ENCODE measurements around the gene FCAMR.
"Not testable (repeated sequence)": the region's sequence is repeated elsewhere in the genome, so short reads cannot be mapped to it uniquely, and the experiment has no call there.

Gene FCAMR

DNA sequence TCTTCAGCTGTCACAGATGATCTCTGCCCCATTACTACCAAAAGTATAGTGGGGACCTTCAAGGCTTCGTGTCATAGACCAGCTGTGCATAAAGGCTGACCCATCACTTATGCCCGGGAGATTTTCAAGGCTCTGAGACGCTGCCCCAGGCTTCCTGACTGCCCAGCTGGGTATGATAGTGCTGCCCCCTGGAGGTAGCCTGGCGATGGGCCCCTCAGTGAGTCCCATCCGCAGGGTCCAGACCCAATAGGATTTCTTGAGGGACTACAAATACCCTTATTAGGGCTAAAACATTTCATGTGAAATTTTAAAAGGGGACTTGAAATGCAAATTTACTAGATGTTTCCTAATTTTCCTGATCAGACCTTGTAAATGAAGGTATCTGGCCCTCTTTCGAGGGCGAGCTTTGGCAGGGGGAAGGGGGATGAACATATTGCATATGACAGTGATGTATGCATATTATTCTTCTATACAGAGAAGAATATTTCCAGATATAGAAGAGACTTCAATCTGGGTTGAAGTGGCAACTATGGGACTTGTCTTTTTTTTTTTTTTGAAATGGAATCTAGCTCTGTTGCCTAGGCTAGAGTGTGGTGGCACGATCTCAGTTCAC, 36.8 kb downstream of the FCAMR start:
- H3K36me3 ChIP-seq (ENCODE audit: insufficient read depth, low read length) = no peaks in the 10 kb centered on the region
- H3K27me3 ChIP-seq (ENCODE audit: insufficient read depth, low read length) = peaks cover 27% of the 10 kb centered on the region
- H3K4me1 ChIP-seq (ENCODE audit: control insufficient read depth, insufficient read depth, low read length, unreplicated experiment) = no peaks in the 10 kb centered on the region
- H2AFZ ChIP-seq (ENCODE audit: low read length, unreplicated experiment) = no peak overlapping the region
- H3K79me2 ChIP-seq (ENCODE audit: control insufficient read depth, insufficient read depth, low read length, unreplicated experiment) = no peaks in the 10 kb centered on the region
- no peak overlapping the region for H3K4me3 ChIP-seq (ENCODE audit: low read depth, low read length)
- H3K27ac ChIP-seq (ENCODE audit: low read depth, low read length) = no peak overlapping the region

DNA sequence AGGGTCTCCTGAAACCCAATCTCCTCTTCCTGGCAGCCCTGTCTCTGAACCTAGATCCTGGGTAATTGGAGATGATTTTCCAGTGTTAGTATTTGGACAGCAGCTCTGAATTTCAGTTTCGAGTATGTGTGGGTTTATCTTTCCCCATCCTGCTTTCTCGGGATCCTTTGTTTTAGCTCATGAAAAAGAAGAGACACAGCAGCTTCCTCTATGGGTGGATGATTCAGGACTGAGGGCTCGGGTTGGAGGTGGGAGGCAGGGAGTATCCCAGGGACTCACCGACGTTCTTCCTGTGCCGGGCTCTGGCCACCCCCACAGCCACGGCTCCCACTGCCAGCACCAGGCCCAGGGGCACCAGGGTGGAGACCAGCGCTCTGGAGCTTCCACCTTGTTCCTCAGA, 38.1 kb downstream of the FCAMR start:
- H3K4me3 ChIP-seq (ENCODE audit: low read depth, low read length) = no peak overlapping the region
- H2AFZ ChIP-seq (ENCODE audit: low read length, unreplicated experiment) = no peak overlapping the region
- H3K36me3 ChIP-seq (ENCODE audit: insufficient read depth, low read length) = no peaks in the 10 kb centered on the region
- no peaks in the 10 kb centered on the region for H3K79me2 ChIP-seq (ENCODE audit: control insufficient read depth, insufficient read depth, low read length, unreplicated experiment)
- no peak overlapping the region for H3K27ac ChIP-seq (ENCODE audit: low read depth, low read length)
- H3K4me1 ChIP-seq (ENCODE audit: control insufficient read depth, insufficient read depth, low read length, unreplicated experiment) = no peaks in the 10 kb centered on the region
- peaks cover 19% of the 10 kb centered on the region for H3K27me3 ChIP-seq (ENCODE audit: insufficient read depth, low read length)

DNA sequence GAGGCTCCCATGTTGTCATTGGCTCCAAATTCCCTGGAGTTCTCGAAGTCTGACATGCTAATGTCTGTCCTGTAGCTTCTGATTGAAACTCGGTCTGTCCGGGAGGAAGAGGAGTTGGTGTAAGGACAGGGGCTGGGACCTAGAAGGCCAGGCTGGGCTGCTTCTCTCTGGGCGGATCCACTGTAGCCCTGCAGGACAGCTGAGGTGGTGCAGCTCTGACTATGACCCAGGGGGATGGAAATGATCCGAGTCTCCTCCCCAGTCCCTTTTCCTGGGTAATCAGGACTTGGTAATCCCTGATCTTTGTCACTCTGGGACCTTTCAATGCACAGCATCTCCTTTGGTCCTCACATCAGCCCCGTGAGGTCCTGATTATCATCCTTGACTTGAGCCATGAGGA, 38.6 kb downstream of the FCAMR start:
- Histone ChIP-seq H3K27ac (ENCODE audit: low read depth, low read length) (no peak overlapping the region), H3K36me3 (ENCODE audit: insufficient read depth, low read length) (no peaks in the 10 kb centered on the region), H3K79me2 (ENCODE audit: control insufficient read depth, insufficient read depth, low read length, unreplicated experiment) (no peaks in the 10 kb centered on the region), H3K27me3 (ENCODE audit: insufficient read depth, low read length) (peaks cover 14% of the 10 kb centered on the region), H2AFZ (ENCODE audit: low read length, unreplicated experiment) (no peak overlapping the region), H3K4me3 (ENCODE audit: low read depth, low read length) (no peak overlapping the region), H3K4me1 (ENCODE audit: control insufficient read depth, insufficient read depth, low read length, unreplicated experiment) (no peaks in the 10 kb centered on the region)

DNA sequence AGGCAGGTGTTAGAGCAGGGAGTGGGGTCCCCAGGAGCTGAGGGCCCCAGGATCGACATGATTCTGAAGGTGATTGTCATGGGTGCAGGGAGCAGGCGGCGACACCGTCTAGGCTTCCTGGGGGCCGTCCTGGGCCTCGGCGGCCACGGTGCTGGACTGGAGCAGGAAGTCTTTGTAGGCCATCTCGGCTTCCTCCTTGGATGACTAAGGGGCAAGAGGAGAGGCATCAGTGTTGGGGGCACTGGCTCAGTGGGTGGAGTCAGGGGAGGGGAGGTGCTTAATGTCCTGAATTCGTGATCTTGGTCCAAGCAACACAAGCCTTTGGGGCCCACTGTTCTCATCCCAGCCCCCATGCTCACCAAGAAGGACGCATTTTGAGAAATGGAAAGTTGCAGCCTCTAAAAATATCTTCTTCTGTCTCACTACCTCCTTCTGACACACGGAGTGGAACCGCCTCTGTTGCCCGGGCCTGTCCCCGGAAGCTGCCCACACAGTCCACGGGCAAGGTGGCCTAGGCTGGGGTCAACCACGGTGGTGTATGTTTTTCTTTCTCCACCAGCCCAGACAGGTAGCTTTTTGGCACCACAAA, 40.0 kb downstream of the FCAMR start:
- Histone ChIP-seq H3K36me3 (ENCODE audit: insufficient read depth, low read length) (no peaks in the 10 kb centered on the region), H3K27me3 (ENCODE audit: insufficient read depth, low read length) (peaks cover 4% of the 10 kb centered on the region), H3K27ac (ENCODE audit: low read depth, low read length) (no peak overlapping the region), H3K4me1 (ENCODE audit: control insufficient read depth, insufficient read depth, low read length, unreplicated experiment) (no peaks in the 10 kb centered on the region), H3K4me3 (ENCODE audit: low read depth, low read length) (no peak overlapping the region), H2AFZ (ENCODE audit: low read length, unreplicated experiment) (no peak overlapping the region), H3K79me2 (ENCODE audit: control insufficient read depth, insufficient read depth, low read length, unreplicated experiment) (no peaks in the 10 kb centered on the region)

DNA sequence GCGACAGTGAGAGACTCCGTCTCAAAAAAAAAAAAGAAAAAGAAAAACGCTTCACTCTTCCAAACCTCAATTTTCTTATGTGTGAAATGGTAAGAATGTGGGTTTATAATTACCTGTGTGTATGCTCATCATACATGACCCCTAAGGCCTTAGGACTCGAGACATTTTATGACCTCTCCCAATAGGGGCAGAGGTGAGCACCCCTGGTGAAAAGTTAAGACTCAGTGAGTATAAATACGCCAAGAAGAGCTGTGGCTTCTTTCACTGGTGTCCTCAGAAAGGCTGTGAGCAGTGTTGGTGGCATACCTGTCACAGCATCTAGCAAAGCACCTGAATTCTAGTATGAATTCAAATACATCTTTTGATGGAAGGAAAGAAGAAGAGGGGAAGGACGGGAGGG, 40.7 kb downstream of the FCAMR start:
- Histone ChIP-seq H3K27ac (ENCODE audit: low read depth, low read length) (no peak overlapping the region), H3K4me1 (ENCODE audit: control insufficient read depth, insufficient read depth, low read length, unreplicated experiment) (no peaks in the 10 kb centered on the region), H3K36me3 (ENCODE audit: insufficient read depth, low read length) (no peaks in the 10 kb centered on the region), H3K4me3 (ENCODE audit: low read depth, low read length) (no peak overlapping the region), H2AFZ (ENCODE audit: low read length, unreplicated experiment) (no peak overlapping the region), H3K27me3 (ENCODE audit: insufficient read depth, low read length) (no peaks in the 10 kb centered on the region; the same call in 1 of the 2 replicates), H3K79me2 (ENCODE audit: control insufficient read depth, insufficient read depth, low read length, unreplicated experiment) (no peaks in the 10 kb centered on the region)

DNA sequence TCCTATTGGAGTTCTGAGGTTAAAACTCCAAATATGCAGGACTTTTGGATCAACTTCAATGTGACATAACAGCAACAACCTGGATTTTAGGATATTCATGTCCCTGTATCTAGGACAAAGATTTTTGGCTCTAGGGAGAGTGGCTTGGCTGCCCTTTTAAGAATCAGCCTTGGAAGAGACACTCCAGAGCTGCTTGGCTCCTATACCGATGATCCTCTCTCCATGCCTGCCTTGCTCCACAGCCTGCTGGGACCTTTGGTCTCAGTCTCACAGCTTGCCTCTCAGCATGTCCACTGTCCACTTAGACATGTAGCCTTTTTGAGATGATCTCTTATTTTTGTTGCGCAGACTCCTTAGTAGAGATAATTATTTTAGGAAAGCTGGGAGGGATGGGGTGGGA, 44.0 kb downstream of the FCAMR start:
- no peaks in the 10 kb centered on the region for H3K36me3 ChIP-seq (ENCODE audit: insufficient read depth, low read length)
- no peak overlapping the region for H3K27ac ChIP-seq (ENCODE audit: low read depth, low read length)
- H3K79me2 ChIP-seq (ENCODE audit: control insufficient read depth, insufficient read depth, low read length, unreplicated experiment) = no peaks in the 10 kb centered on the region
- H3K4me3 ChIP-seq (ENCODE audit: low read depth, low read length) = no peak overlapping the region
- no peak overlapping the region for H2AFZ ChIP-seq (ENCODE audit: low read length, unreplicated experiment)
- peaks cover 5% of the 10 kb centered on the region for H3K27me3 ChIP-seq (ENCODE audit: insufficient read depth, low read length)
- no peaks in the 10 kb centered on the region for H3K4me1 ChIP-seq (ENCODE audit: control insufficient read depth, insufficient read depth, low read length, unreplicated experiment)

DNA sequence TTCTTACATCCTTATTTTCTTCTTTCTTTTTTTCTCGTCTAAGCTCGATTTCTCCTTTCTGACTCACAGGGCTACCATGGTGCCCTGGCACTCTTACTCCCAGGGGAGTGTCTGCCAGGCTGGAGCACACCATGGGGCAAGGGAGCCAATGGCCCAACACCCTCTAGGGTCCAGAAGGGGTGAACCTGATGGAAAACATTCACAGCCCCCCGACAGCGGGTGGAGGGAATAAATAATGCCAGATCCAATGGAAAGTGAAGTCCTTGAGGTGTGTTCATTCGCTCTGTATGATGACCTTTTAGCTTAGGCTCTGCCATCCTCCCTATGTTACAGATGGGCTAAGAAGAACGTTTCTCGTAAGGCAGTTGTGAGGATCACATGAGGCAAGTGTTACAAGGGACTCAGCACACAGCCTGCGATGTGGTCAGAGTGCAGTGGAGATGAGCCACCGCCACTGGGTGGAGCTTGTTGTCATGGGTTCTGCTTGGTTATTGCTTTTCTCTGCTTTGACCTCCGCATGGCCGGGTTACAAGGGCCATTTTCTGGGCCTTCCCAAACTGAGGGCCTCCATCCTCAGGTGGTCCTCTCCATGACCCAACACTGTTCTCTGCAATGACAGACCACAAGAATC, 45.0 kb downstream of the FCAMR start:
- H3K4me3 ChIP-seq (ENCODE audit: low read depth, low read length) = no peak overlapping the region
- H3K79me2 ChIP-seq (ENCODE audit: control insufficient read depth, insufficient read depth, low read length, unreplicated experiment) = no peaks in the 10 kb centered on the region
- H3K36me3 ChIP-seq (ENCODE audit: insufficient read depth, low read length) = no peaks in the 10 kb centered on the region
- H3K27me3 ChIP-seq (ENCODE audit: insufficient read depth, low read length) = peaks cover 14% of the 10 kb centered on the region
- no peak overlapping the region for H3K27ac ChIP-seq (ENCODE audit: low read depth, low read length)
- no peaks in the 10 kb centered on the region for H3K4me1 ChIP-seq (ENCODE audit: control insufficient read depth, insufficient read depth, low read length, unreplicated experiment)
- H2AFZ ChIP-seq (ENCODE audit: low read length, unreplicated experiment) = no peak overlapping the region

DNA sequence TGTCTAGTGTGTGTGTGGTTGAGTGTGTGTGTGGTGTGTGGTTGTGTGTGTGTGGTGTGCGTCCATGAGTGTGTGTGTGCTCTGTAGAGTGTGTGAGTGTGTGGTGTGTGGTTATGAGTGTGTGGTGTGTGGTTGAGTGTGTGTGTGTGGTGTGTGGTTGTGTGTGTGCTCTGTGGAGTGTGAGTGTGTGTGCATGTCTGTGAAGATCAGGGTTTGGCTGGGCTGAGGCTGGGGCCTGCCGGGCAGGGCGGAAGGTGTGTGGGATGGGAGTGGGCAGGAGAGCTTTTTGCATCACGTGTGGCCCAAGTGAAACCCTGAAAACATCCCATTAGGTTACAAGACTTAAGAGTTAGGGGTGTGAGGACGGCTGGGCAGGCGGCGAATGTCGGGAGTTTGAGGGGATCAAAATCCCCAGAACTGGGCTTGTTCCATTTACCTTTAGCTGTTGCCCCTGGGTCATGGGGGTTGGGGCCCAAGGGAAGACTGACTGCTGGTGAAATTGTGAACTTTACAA, 45.6 kb downstream of the FCAMR start:
- H2AFZ ChIP-seq (ENCODE audit: low read length, unreplicated experiment) = no peak overlapping the region
- H3K27ac ChIP-seq (ENCODE audit: low read depth, low read length) = no peak overlapping the region
- no peaks in the 10 kb centered on the region for H3K79me2 ChIP-seq (ENCODE audit: control insufficient read depth, insufficient read depth, low read length, unreplicated experiment)
- H3K27me3 ChIP-seq (ENCODE audit: insufficient read depth, low read length) = peaks cover 14% of the 10 kb centered on the region
- no peaks in the 10 kb centered on the region for H3K36me3 ChIP-seq (ENCODE audit: insufficient read depth, low read length)
- H3K4me1 ChIP-seq (ENCODE audit: control insufficient read depth, insufficient read depth, low read length, unreplicated experiment) = no peaks in the 10 kb centered on the region
- H3K4me3 ChIP-seq (ENCODE audit: low read depth, low read length) = no peak overlapping the region

DNA sequence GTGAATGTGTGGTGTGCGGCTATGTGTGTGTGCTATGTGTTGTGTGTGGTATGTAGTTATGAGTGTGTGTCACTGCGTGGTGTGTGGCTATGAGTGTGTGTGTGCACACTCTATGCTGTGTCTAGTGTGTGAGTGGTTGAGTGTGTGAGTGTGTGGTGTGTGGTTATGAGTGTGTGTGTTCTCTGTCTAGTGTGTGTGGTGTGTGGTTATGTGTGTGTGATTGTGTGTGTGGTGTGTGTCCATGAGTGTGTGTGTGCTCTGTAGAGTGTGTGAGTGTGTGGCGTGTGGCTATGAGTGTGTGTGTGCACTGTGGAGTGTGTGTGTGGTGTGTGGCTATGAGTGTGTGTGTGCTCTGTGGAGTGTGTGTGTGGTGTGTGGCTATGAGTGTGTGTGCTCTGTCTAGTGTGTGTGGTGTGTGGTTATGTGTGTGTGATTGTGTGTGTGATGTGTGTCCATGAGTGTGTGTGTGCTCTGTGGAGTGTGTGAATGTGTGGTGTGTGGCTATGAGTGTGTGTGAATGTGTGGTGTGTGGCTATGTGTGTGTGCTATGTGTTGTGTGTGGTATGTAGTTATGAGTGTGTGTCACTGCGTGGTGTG, 46.2 kb downstream of the FCAMR start:
- not testable (repeated sequence) for H3K4me1 ChIP-seq (ENCODE audit: control insufficient read depth, insufficient read depth, low read length, unreplicated experiment); H3K4me3 ChIP-seq (ENCODE audit: low read depth, low read length); H2AFZ ChIP-seq (ENCODE audit: low read length, unreplicated experiment); H3K36me3 ChIP-seq (ENCODE audit: insufficient read depth, low read length); H3K79me2 ChIP-seq (ENCODE audit: control insufficient read depth, insufficient read depth, low read length, unreplicated experiment); H3K27ac ChIP-seq (ENCODE audit: low read depth, low read length)
- H3K27me3 ChIP-seq (ENCODE audit: insufficient read depth, low read length) = peaks cover 14% of the 10 kb centered on the region

DNA sequence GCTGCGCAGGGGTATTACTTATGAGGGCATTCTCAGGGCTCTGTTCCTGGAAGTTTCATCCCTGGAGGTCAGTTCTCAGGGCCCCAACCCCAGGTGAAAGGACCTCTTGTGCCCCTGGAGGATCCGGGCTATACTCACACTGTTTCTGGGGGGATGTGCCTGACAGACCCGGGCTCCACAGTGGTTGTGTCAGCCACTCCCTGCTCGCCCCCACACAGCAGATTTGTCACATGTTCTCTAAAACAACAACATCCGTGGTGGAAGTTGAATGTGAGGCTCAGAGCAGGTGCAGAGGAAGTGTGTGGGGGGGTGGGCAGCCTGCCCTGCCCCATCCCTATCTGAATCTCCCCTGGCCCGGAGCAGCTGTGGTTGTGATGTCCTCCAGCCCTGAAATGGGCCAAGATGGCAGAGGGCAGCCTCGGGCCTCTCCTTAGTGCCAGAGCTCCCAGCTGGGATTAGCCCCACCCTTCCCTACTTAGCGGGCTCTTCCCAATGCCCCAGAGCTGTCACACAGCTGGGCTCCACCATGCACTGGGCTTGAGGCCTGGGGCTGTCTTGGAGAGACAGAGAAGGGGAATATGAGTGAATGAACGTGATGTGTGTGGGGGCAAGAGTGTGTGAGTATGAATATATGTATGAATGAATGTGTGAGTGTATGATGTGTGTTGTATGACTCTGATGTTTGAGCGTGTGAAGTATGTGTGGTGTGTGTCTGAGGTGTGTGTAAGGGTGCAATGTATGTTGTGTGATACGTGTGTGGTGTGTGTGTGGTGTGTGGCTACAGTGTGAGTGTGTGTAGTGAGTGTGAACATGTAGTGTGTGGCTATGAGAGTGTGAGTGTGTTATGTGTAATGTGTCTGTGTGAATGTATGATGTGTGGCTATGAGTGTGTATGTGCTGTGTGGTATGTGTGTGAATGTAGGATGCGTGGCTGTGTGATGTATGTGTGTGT, 47.0 kb downstream of the FCAMR start:
- H3K4me1 ChIP-seq (ENCODE audit: control insufficient read depth, insufficient read depth, low read length, unreplicated experiment) = no peaks in the 10 kb centered on the region
- H3K27me3 ChIP-seq (ENCODE audit: insufficient read depth, low read length) = peaks cover 14% of the 10 kb centered on the region
- no peaks in the 10 kb centered on the region for H3K36me3 ChIP-seq (ENCODE audit: insufficient read depth, low read length)
- H3K79me2 ChIP-seq (ENCODE audit: control insufficient read depth, insufficient read depth, low read length, unreplicated experiment) = no peaks in the 10 kb centered on the region
- no peak overlapping the region for H3K4me3 ChIP-seq (ENCODE audit: low read depth, low read length)
- no peak overlapping the region for H3K27ac ChIP-seq (ENCODE audit: low read depth, low read length)
- no peak overlapping the region for H2AFZ ChIP-seq (ENCODE audit: low read length, unreplicated experiment)
